Measurements from ENCODE around the gene OBP2A.

Gene OBP2A

GRCh38 chr9:135555203-135555602, 9.3 kb downstream of the OBP2A start:
- DNase-seq, result no peak

DNA sequence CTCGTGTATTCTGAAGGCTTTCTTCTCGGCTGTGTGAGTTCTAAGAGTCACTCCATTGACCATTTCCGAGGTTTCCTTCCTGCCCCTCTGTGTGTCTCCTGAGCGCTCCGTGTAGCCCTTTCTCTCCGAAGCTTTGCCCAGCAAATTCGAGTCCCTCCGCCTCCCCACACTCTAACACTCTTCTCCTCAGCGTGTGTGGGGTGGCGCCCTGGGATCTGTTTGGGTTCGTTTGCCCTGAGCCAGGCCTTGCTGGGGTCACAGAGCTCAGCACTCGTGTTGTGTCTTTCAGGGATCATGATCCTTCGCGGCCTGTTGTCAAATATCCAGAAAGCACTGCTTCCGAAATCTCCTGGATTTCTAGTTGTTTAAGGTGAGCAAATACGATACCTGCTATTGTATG, 10.0 kb downstream of the OBP2A start:
- DNase-seq, result no peak

GRCh38 chr9:135559606-135560005, 13.7 kb downstream of the OBP2A start:
- DNase-seq, result no peak

GRCh38 chr9:135561391-135562234, 15.7 kb downstream of the OBP2A start, which contains the start of gene PAEP:
PAEP (plus strand) TSS chr9:135561756.
- no peak for DNase-seq

DNA sequence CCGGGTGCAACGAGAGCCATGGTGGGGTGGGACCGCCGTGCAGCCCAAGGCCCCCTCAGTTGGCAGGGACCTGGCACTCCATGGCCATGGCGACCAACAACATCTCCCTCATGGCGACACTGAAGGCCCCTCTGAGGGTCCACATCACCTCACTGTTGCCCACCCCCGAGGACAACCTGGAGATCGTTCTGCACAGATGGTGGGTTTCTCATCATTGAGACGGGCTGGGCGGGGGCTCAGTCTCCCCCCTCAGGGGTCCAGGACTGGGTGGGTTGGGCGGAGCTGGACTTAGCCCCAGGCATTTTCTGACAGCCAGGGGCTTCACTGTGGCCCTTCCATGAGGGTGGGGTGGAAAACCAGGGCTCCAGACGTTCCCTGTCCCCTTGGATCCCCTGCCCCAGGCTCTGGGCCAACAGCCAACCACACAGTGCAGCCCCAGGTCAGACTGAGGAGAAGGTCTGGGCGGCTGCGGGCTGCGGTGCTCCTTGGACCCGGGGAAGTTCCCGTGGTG, 16.4 kb downstream of the OBP2A start:
- no peak for DNase-seq

GRCh38 chr9:135563039-135563476, 17.1 kb downstream of the OBP2A start:
- no peak for DNase-seq

- DNase-seq, result no peak
Observed at GRCh38 chr9:135563858-135564257, 17.9 kb downstream of the OBP2A start.

DNA sequence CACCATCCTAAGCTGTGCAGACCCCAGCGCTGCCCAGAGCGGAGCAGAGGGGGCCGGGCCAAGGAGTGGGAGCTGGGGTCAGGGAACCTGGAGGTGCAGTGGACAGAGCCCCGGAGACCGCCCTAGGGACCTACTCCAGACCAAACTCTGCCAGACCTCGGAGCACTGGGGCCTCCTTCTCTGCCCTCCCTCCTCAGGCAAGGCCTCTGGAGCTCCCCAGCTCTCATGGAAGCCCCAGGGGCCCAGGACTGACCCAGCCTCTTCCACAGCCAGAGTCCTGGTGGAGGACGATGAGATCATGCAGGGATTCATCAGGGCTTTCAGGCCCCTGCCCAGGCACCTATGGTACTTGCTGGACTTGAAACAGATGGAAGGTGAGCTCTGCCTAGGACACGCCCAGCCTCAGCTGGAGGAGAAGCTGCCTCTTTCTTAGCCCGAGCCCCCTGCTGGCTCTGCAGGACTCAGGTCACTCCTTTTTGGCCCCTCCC, 19.3 kb downstream of the OBP2A start:
- DNase-seq, result no peak

- DNase-seq, result no peak
Observed at GRCh38 chr9:135565636-135566035, 19.7 kb downstream of the OBP2A start.

DNA sequence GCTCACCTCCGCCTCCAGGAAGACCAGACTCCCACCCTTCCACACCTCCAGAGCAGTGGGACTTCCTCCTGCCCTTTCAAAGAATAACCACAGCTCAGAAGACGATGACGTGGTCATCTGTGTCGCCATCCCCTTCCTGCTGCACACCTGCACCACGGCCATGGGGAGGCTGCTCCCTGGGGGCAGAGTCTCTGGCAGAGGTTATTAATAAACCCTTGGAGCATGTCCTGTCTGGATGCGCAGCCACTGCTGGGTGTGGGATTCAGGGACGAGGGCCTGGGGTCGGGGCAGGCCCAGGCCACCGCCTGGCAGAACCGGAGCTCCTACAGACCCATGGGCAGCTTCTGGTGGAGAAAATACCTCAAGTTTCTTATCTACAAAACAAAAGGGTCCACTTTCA, 20.6 kb downstream of the OBP2A start:
- no peak for DNase-seq

- no peak for DNase-seq
Observed at GRCh38 chr9:135567311-135567710, 21.4 kb downstream of the OBP2A start.

GRCh38 chr9:135568026-135568425, 22.1 kb downstream of the OBP2A start:
- DNase-seq, result no peak

DNA sequence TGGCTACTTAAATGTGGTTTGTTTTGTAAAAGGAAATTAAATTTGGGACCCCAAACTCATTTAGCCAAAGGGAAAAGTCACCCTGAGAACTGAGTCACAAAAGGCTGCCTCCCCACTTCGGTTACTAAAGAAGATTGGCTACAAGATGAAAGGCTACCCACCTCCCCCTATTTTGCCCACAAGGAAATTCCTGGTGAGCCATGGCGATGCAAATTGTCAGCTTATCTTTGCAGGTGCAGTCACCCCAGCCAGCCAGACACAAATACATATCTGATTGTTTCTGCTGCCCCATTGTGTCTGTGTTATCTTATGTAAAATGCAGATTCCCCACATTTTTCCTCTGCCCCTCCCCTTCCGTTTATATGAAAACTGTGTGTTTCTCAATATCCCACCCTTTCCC, 24.5 kb downstream of the OBP2A start:
- DNase-seq, result no peak

DNA sequence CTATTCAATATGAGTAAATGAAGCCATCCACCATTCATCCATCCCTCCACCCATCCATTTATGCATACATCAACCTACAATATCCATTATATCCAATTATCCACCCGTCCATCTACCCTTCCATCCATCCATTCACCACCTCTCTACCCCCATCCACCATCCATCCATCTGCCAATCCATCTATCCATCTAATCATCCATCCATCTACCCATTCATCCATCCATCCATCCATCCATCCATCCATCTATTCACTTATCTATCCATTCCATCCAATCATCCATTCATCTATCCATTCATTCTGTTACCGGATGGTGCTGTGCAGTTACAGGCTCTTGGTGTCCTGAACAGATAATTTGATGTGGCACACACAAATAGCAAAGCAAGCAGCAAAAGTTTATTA, 26.3 kb downstream of the OBP2A start:
- DNase-seq, result no peak

GRCh38 chr9:135573124-135573523, 27.2 kb downstream of the OBP2A start:
- no peak for DNase-seq

GRCh38 chr9:135574331-135574730, 28.4 kb downstream of the OBP2A start:
- no peak for DNase-seq

DNA sequence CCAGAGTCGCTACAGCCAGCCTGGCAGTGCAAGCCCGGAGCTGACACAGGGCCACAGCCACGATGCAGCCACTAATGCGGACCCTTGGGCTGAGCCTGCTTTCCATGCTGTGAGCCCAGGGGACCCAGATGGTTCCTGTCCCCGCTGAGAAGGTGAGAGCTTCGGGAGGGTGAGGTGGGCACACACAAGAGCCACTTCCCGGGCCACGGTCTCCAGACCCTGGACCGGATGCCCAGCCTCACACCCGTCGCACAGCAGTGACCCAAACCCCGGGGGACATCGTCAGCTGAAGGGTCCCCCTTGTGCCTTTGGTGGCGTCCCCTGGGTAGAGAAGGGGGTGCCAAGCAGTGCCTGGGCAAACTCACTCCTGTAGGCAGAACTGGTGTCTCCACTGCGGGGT, 29.0 kb downstream of the OBP2A start:
- no peak for DNase-seq

DNA sequence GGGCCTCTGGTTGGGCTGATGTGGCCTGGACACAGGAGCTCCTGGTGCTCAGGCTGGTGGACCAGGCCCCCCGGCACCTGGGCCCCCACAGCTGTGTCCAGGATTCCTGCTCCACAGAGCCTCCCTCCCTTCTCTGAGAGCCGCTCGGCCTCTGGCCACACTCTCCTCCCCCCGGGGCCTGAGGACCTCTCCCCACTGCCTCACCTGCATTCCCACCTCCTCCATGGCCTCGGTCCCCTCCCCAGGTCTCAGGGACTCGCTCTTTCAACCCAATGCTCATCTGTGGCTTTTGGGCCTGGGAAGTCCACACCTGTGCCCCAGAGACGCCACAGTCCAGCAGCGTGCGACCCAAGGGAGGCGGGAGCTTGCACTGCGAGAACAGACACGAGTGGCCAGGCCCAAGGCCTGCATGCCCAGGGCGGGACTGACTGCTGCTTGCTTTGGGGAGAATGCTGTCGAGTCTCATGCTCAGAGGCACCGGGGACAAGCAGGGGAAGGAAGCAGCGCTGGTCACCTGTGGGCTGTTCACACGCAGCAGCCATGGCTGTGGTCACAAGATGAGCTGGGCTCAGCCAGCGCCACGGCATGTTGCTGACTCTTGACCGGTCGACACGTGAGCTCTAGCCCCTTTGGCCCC, 30.2 kb downstream of the OBP2A start:
- no peak for DNase-seq

DNA sequence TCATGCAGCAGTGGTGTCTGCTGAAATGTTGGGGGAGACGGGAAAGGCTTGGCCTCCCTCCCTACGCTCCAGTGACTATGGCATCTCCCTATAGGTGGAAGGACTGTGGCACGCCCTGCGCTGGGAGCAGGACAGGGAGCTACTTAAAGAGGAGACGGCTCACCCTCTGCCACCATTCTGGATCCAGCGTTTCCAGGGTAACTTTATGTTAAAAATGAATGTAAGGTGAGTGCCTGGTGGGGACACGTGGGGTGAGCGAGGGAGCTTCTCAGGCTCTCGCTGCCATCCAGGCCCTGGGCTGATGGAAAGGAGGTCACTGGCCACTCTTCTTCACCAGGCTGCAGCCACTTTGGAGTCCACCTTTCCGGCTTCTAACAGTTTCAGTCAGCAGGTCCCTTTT, 31.3 kb downstream of the OBP2A start:
- DNase-seq, result no peak

GRCh38 chr9:135579356-135579755, 33.4 kb downstream of the OBP2A start:
- DNase-seq, result no peak

GRCh38 chr9:135579889-135580660, 34.1 kb downstream of the OBP2A start:
- no peak for DNase-seq

- no peak for DNase-seq
Observed at GRCh38 chr9:135580664-135581380, 34.9 kb downstream of the OBP2A start.

All from NCI-H748 treated with DMSO at 0.1 percent for 48 hours (cell line).